Left lung (tissue), 10 donors: ENCODE measurements around the gene KRT72. TPM values are rescaled to one million over a fixed set of nuclear protein-coding genes. Genes with fewer than 3 reads are reported as not detected.

Experiments
- ATAC-seq: fragments of 200-7000 bp; cut with Tn5 transposase; one replicate; pipeline ENCODE4 v1.9.1; 2020; ENCODE audit warnings: moderate library complexity
- DNase-seq, 4 donors: peaks; one replicate each; pipeline ENCODE4 v3.0.0-alpha.2; 2013 to 2020
- H3K27ac ChIP-seq, 2 donors: fragments of 200-600 bp; sonication (generic) in 1 of 2; one replicate each; pipeline versions ENCODE4 v1.5.0 to v1.8.0; 2020 to 2021
- H3K27me3 ChIP-seq, 2 donors: fragments of 200-600 bp; sonication (generic) in 1 of 2; one replicate each; pipeline versions ENCODE4 v1.5.0 to v1.8.0; 2020 to 2021
- H3K36me3 ChIP-seq, 2 donors: fragments of 200-600 bp; sonication (generic) in 1 of 2; one replicate each; pipeline versions ENCODE4 v1.5.0 to v1.8.0; 2020 to 2021
- H3K4me1 ChIP-seq, 2 donors: fragments of 200-600 bp; one replicate each; pipeline ENCODE4 v1.8.0; 2021
- H3K4me3 ChIP-seq, 2 donors: fragments of 200-600 bp; sonication (generic) in 1 of 2; one replicate each; pipeline versions ENCODE4 v1.5.0 to v1.8.0; 2020 to 2021; ENCODE audit warnings: mild to moderate bottlenecking in 1 of 2
- H3K9me3 ChIP-seq, 2 donors: fragments of 200-600 bp; sonication (generic) in 1 of 2; one replicate each; pipeline versions ENCODE4 v1.5.0 to v1.8.0; 2020 to 2021
- CTCF ChIP-seq, 2 donors: fragments of 200-600 bp; sonication (generic) in 1 of 2; IDR thresholded peaks; one replicate each; pipeline versions ENCODE4 v1.5.0 to v1.8.0; 2021; ENCODE audit warnings: antibody characterized with exemption in 2 of 2
- intact Hi-C, 2 donors: fragments of 100-400 bp; cut with DNase I; formaldehyde crosslinking; loops; one replicate each; pipeline versions ENCODE4 v1.11.2 to v1.14.2; 2022
- polyA plus RNA-seq, 6 donors: library from polyadenylated mRNA; unstranded; fragments of 120-200 nt; gene quantifications; one replicate each; pipeline ENCODE4 v1.2.1, GENCODE V29; 2013; ENCODE audit not compliant: insufficient read length in 6 of 6
- total RNA-seq, 2 donors: library from RNA; stranded (reverse); fragmentation: NEBNext Ultra II Directional; extraction: Animal tissue kit (Norgen Biotek cat#: 25700); gene quantifications; one replicate each; pipeline ENCODE4 v1.2.1, GENCODE V29; 2021
- donor health status: DM: no; HTN: yes; CAD: no.
- donor health status: DM: no; HTN: no; CAD: no.

The KRT72 gene
- total and polyA plus RNA-seq, 8 donors = 0.08 to 0.30 (median 0.21) TPM; not detected in 2

GRCh38 chr12:52615912-52616311 is 14.6 kb upstream of the KRT72 start:
- H3K36me3 ChIP-seq = no peaks in the 10 kb centered on the region
- H3K9me3 ChIP-seq = no peaks in the 10 kb centered on the region
- intact Hi-C loops = no loop called here
- DNase-seq (no peak), ATAC-seq (no peak)
- H3K27me3 ChIP-seq = peaks cover 0 to 38% of the 10 kb centered on the region in 2 donors
- no peaks in the 10 kb centered on the region for H3K4me1 ChIP-seq
- TF ChIP-seq CTCF (IDR thresholded peaks at IDR 0.05) = no peak
- no peak overlapping the region for H3K27ac ChIP-seq
- H3K4me3 ChIP-seq = no peak overlapping the region

GRCh38 chr12:52615208-52615868 is 14.1 kb upstream of the KRT72 start:
- no peak for TF ChIP-seq CTCF (IDR thresholded peaks at IDR 0.05)
- intact Hi-C loops = no loop called here
- Histone ChIP-seq H3K9me3 (no peaks in the 10 kb centered on the region), H3K27ac (no peak overlapping the region), H3K4me3 (no peak overlapping the region), H3K27me3 (peaks cover 4 to 44% of the 10 kb centered on the region in 2 donors), H3K4me1 (no peaks in the 10 kb centered on the region), H3K36me3 (no peaks in the 10 kb centered on the region)
- no peak for DNase-seq
- ATAC-seq = no peak

GRCh38 chr12:52614381-52615207 is 13.3 kb upstream of the KRT72 start:
- H3K9me3 ChIP-seq = no peaks in the 10 kb centered on the region
- ATAC-seq (no peak), DNase-seq (no peak)
- intact Hi-C loops = no loop called here
- H3K4me3 ChIP-seq = no peak overlapping the region
- TF ChIP-seq CTCF (IDR thresholded peaks at IDR 0.05) = no peak
- no peak overlapping the region for H3K27ac ChIP-seq
- no peaks in the 10 kb centered on the region for H3K4me1 ChIP-seq
- H3K36me3 ChIP-seq = no peaks in the 10 kb centered on the region
- H3K27me3 ChIP-seq = peaks cover 8 to 52% of the 10 kb centered on the region in 2 donors

- Histone ChIP-seq H3K27ac (no peak overlapping the region), H3K4me3 (no peak overlapping the region), H3K27me3 (peaks cover 8 to 58% of the 10 kb centered on the region in 2 donors), H3K36me3 (no peaks in the 10 kb centered on the region), H3K9me3 (no peaks in the 10 kb centered on the region), H3K4me1 (no peaks in the 10 kb centered on the region)
- intact Hi-C loops = no loop called here
- DNase-seq = no peak
- TF ChIP-seq CTCF (IDR thresholded peaks at IDR 0.05) = no peak
- no peak for ATAC-seq
These were observed 12.2 kb upstream of the KRT72 start for GRCh38 chr12:52613384-52614030.
